A673 (cell line): ENCODE data around the gene HPS1. TPM values are rescaled to one million over a fixed set of nuclear protein-coding genes. Genes with fewer than 3 reads are reported as not detected.

Experiments
- BruUV-seq: library from RNA; stranded (reverse); fragments of 400-500 nt; replicated peaks from 2 replicates; lab custom pipeline; 2021; lab: Mats Ljungman, UMichigan
- CTCF ChIA-PET: fragments of 300-600 bp; sonication (Branson Sonifier 250); formaldehyde crosslinking; loops from one replicate; lab custom pipeline; 2022; ENCODE audit warnings: antibody characterized with exemption; lab: Charles Lee
- POLR2A ChIA-PET: fragments of 300-600 bp; sonication (Branson Sonifier 250); formaldehyde crosslinking; loops from one replicate; lab custom pipeline; 2022; ENCODE audit warnings: antibody characterized with exemption; ENCODE audit not compliant: low non-redundant PET; lab: Charles Lee
- DNase-seq: peaks from one replicate; pipeline ENCODE4 v3.0.0-alpha.2; 2015; ENCODE audit warnings: low spot score
- H3K27ac ChIP-seq: fragments of 200-600 bp; sonication (generic); 2 replicates; pipeline ENCODE4 v1.5.1; 2016; ENCODE audit warnings: mixed run types, low read depth, mild to moderate bottlenecking, mixed read lengths, antibody characterized with exemption, low read length; ENCODE audit not compliant: poor library complexity, severe bottlenecking
- H3K27me3 ChIP-seq: fragments of 200-600 bp; sonication (generic); replicated peaks from 2 replicates; pipeline ENCODE4 v1.6.1; 2017; ENCODE audit warnings: mixed run types, low read depth, mild to moderate bottlenecking, mixed read lengths, antibody characterized with exemption, low read length; ENCODE audit not compliant: insufficient read depth, poor library complexity
- H3K36me3 ChIP-seq: fragments of 200-600 bp; sonication (generic); 2 replicates; pipeline ENCODE4 v1.6.1; 2016; ENCODE audit warnings: mixed run types, mild to moderate bottlenecking, mixed read lengths, antibody characterized with exemption, low read length; ENCODE audit not compliant: insufficient read depth, poor library complexity, severe bottlenecking
- H3K4me1 ChIP-seq: fragments of 200-600 bp; sonication (generic); 2 replicates; pipeline ENCODE4 v1.6.1; 2017; ENCODE audit warnings: mixed run types, mild to moderate bottlenecking, mixed read lengths, antibody characterized with exemption, low read length; ENCODE audit not compliant: insufficient read depth, poor library complexity, severe bottlenecking
- H3K4me3 ChIP-seq: fragments of 200-600 bp; sonication (generic); 2 replicates; pipeline ENCODE4 v1.5.1; 2016; ENCODE audit warnings: low read depth, mixed run types, mild to moderate bottlenecking, mixed read lengths, low read length; ENCODE audit not compliant: poor library complexity, severe bottlenecking
- H3K9me3 ChIP-seq: fragments of 200-600 bp; sonication (generic); 2 replicates; pipeline ENCODE4 v1.6.1; 2016; ENCODE audit warnings: mixed run types, low read depth, mild to moderate bottlenecking, mixed read lengths, antibody characterized with exemption, low read length; ENCODE audit not compliant: poor library complexity, severe bottlenecking
- EZH2 ChIP-seq: fragments of 200-600 bp; sonication (generic); IDR thresholded peaks from 2 replicates; pipeline ENCODE4 v1.6.1; 2017; ENCODE audit warnings: borderline replicate concordance, low read depth, mild to moderate bottlenecking, mixed read lengths, antibody characterized with exemption, low read length; ENCODE audit not compliant: poor library complexity, severe bottlenecking
- intact Hi-C: fragments of 100-400 bp; cut with micrococcal nuclease; formaldehyde crosslinking; loops from one replicate; pipeline ENCODE4 v1.10.0; 2022; ENCODE audit not compliant: unreplicated experiment
- total RNA-seq: library from RNA; stranded (reverse); gene quantifications from 2 replicates; pipeline ENCODE4 v1.2.3, GENCODE V29; 2021
- TF ChIP-seq, protein P1 (sequence below): fragments of 300-800, 200-600 bp; sonication (generic); conservative IDR thresholded peaks from 2 replicates; pipeline ENCODE4 v1.5.1; 2017; ENCODE audit warnings: low read depth, mild to moderate bottlenecking, antibody characterized with exemption, low read length, moderate library complexity, mixed read lengths

HPS1 gene
- total RNA-seq, 1 experiment from 2014 or later, result 40.6 TPM

GRCh38 chr10:98403812-98404504 lies 42.8 kb downstream of the HPS1 start:
- no peak overlapping the region for H3K27ac ChIP-seq
- BruUV-seq, result no TSS peak
- ChIA-PET CTCF (no interaction called here), POLR2A (no interaction called here)
- H3K9me3 ChIP-seq, result no peaks in the 10 kb centered on the region
- no peak overlapping the region for H3K4me3 ChIP-seq
- H3K36me3 ChIP-seq, result no peaks in the 10 kb centered on the region
- intact Hi-C loops, result loop anchor here (10.0 kb wide), 1 partner anchor 59 kb away; no protein-coding TSS in a partner anchor
- no peaks in the 10 kb centered on the region for H3K27me3 ChIP-seq
- DNase-seq, result peak; percentile 28
- no peak for TF ChIP-seq EZH2
- TF ChIP-seq, protein P1, sequence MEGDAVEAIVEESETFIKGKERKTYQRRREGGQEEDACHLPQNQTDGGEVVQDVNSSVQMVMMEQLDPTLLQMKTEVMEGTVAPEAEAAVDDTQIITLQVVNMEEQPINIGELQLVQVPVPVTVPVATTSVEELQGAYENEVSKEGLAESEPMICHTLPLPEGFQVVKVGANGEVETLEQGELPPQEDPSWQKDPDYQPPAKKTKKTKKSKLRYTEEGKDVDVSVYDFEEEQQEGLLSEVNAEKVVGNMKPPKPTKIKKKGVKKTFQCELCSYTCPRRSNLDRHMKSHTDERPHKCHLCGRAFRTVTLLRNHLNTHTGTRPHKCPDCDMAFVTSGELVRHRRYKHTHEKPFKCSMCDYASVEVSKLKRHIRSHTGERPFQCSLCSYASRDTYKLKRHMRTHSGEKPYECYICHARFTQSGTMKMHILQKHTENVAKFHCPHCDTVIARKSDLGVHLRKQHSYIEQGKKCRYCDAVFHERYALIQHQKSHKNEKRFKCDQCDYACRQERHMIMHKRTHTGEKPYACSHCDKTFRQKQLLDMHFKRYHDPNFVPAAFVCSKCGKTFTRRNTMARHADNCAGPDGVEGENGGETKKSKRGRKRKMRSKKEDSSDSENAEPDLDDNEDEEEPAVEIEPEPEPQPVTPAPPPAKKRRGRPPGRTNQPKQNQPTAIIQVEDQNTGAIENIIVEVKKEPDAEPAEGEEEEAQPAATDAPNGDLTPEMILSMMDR, result no peak
- H3K4me1 ChIP-seq, result peaks cover 7% of the 10 kb centered on the region

- H3K27ac ChIP-seq, result no peak overlapping the region
- no peaks in the 10 kb centered on the region for H3K9me3 ChIP-seq
- no peak overlapping the region for H3K4me3 ChIP-seq
- no TSS peak for BruUV-seq
- TF ChIP-seq, protein P1, result no peak
- no peak for TF ChIP-seq EZH2
- CTCF ChIA-PET, result no interaction called here
- no peak for DNase-seq
- H3K27me3 ChIP-seq, result no peaks in the 10 kb centered on the region
- POLR2A ChIA-PET, result no interaction called here
- intact Hi-C loops, result loop anchor here (10.0 kb wide), 1 partner anchor 58 kb away; no protein-coding TSS in a partner anchor
- no peaks in the 10 kb centered on the region for H3K36me3 ChIP-seq
- H3K4me1 ChIP-seq, result peaks cover 7% of the 10 kb centered on the region
Observed at GRCh38 chr10:98402931-98403718, 43.6 kb downstream of the HPS1 start.

- DNase-seq, result no peak
- Histone ChIP-seq H3K27me3 (no peaks in the 10 kb centered on the region), H3K27ac (no peak overlapping the region), H3K36me3 (no peaks in the 10 kb centered on the region), H3K4me1 (peaks cover 7% of the 10 kb centered on the region), H3K4me3 (no peak overlapping the region), H3K9me3 (no peaks in the 10 kb centered on the region)
- intact Hi-C loops, result loop anchor here (10.0 kb wide), 1 partner anchor 58 kb away; no protein-coding TSS in a partner anchor
- no TSS peak for BruUV-seq
- ChIA-PET POLR2A (no interaction called here), CTCF (no interaction called here)
- TF ChIP-seq, protein P1, result no peak
- TF ChIP-seq EZH2, result no peak
Observed at GRCh38 chr10:98402478-98402877, 44.3 kb downstream of the HPS1 start.
